KOPT-K1 (cell line): ENCODE data around the gene SLC44A3.

ENCODE experiments used
- H3K27ac ChIP-seq: fragments of 200-600 bp; sonication (generic); 2 replicates; pipeline ENCODE4 v1.5.1; 2016; ENCODE audit warnings: antibody characterized with exemption, mild to moderate bottlenecking, low read depth, low read length; ENCODE audit not compliant: poor library complexity, severe bottlenecking
- H3K36me3 ChIP-seq: fragments of 200-600 bp; sonication (generic); 2 replicates; pipeline ENCODE4 v1.5.1; 2017; ENCODE audit warnings: antibody characterized with exemption, mild to moderate bottlenecking, low read length, moderate library complexity; ENCODE audit not compliant: insufficient read depth
- H3K9me3 ChIP-seq: fragments of 200-600 bp; sonication (generic); 2 replicates; pipeline ENCODE4 v1.5.1; 2017; ENCODE audit warnings: antibody characterized with exemption, low read length, mild to moderate bottlenecking; ENCODE audit not compliant: insufficient read depth, poor library complexity, severe bottlenecking

Gene SLC44A3

GRCh38 chr1:94840808-94841207 lies 20.7 kb downstream of the SLC44A3 start:
- Histone ChIP-seq H3K9me3 (no peaks in the 10 kb centered on the region), H3K27ac (no peak overlapping the region), H3K36me3 (no peaks in the 10 kb centered on the region)

- H3K27ac ChIP-seq = peak overlapping the region; percentile 32
- no peaks in the 10 kb centered on the region for H3K36me3 ChIP-seq
- no peaks in the 10 kb centered on the region for H3K9me3 ChIP-seq
Observed at GRCh38 chr1:94843430-94843829, 23.3 kb downstream of the SLC44A3 start.

GRCh38 chr1:94843846-94844245 lies 23.7 kb downstream of the SLC44A3 start:
- no peaks in the 10 kb centered on the region for H3K9me3 ChIP-seq
- no peak overlapping the region for H3K27ac ChIP-seq
- no peaks in the 10 kb centered on the region for H3K36me3 ChIP-seq

- Histone ChIP-seq H3K9me3 (no peaks in the 10 kb centered on the region), H3K27ac (no peak overlapping the region), H3K36me3 (no peaks in the 10 kb centered on the region)
Observed at GRCh38 chr1:94846308-94846707, 26.2 kb downstream of the SLC44A3 start.

- Histone ChIP-seq H3K36me3 (no peaks in the 10 kb centered on the region), H3K27ac (no peak overlapping the region), H3K9me3 (no peaks in the 10 kb centered on the region)
Observed at GRCh38 chr1:94851571-94851970, 31.4 kb downstream of the SLC44A3 start.

- no peak overlapping the region for H3K27ac ChIP-seq
- H3K9me3 ChIP-seq = no peaks in the 10 kb centered on the region
- H3K36me3 ChIP-seq = no peaks in the 10 kb centered on the region
Observed at GRCh38 chr1:94852788-94853187, 32.6 kb downstream of the SLC44A3 start.

GRCh38 chr1:94854458-94855306 lies 34.5 kb downstream of the SLC44A3 start:
- Histone ChIP-seq H3K36me3 (no peaks in the 10 kb centered on the region), H3K27ac (peak overlapping the region; percentile 27), H3K9me3 (no peaks in the 10 kb centered on the region)

GRCh38 chr1:94855307-94855700 lies 35.1 kb downstream of the SLC44A3 start:
- Histone ChIP-seq H3K9me3 (no peaks in the 10 kb centered on the region), H3K36me3 (no peaks in the 10 kb centered on the region), H3K27ac (no peak overlapping the region)

- Histone ChIP-seq H3K27ac (no peak overlapping the region), H3K36me3 (no peaks in the 10 kb centered on the region), H3K9me3 (no peaks in the 10 kb centered on the region)
Observed at GRCh38 chr1:94856004-94856403, 35.8 kb downstream of the SLC44A3 start.

- H3K36me3 ChIP-seq = no peaks in the 10 kb centered on the region
- H3K9me3 ChIP-seq = no peaks in the 10 kb centered on the region
- no peak overlapping the region for H3K27ac ChIP-seq
Observed at GRCh38 chr1:94856868-94857267, 36.7 kb downstream of the SLC44A3 start.

GRCh38 chr1:94858276-94858675 lies 38.1 kb downstream of the SLC44A3 start:
- no peak overlapping the region for H3K27ac ChIP-seq
- no peaks in the 10 kb centered on the region for H3K36me3 ChIP-seq
- H3K9me3 ChIP-seq = no peaks in the 10 kb centered on the region

GRCh38 chr1:94859174-94859573 lies 39.0 kb downstream of the SLC44A3 start:
- Histone ChIP-seq H3K9me3 (no peaks in the 10 kb centered on the region), H3K36me3 (no peaks in the 10 kb centered on the region), H3K27ac (no peak overlapping the region)

- Histone ChIP-seq H3K36me3 (no peaks in the 10 kb centered on the region), H3K27ac (no peak overlapping the region)
Observed at GRCh38 chr1:94862718-94863117, 42.6 kb downstream of the SLC44A3 start.

GRCh38 chr1:94863297-94863911 lies 43.2 kb downstream of the SLC44A3 start:
- no peak overlapping the region for H3K27ac ChIP-seq
- H3K9me3 ChIP-seq = no peaks in the 10 kb centered on the region
- H3K36me3 ChIP-seq = no peaks in the 10 kb centered on the region

More at GRCh38 chr1:94862718-94863117, 42.6 kb downstream of the SLC44A3 start:
- no peaks in the 10 kb centered on the region for H3K9me3 ChIP-seq

- no peak overlapping the region for H3K27ac ChIP-seq
- no peaks in the 10 kb centered on the region for H3K9me3 ChIP-seq
- no peaks in the 10 kb centered on the region for H3K36me3 ChIP-seq
Observed at GRCh38 chr1:94863919-94864318, 43.8 kb downstream of the SLC44A3 start.

GRCh38 chr1:94864821-94865220 lies 44.7 kb downstream of the SLC44A3 start:
- Histone ChIP-seq H3K27ac (no peak overlapping the region), H3K9me3 (no peaks in the 10 kb centered on the region), H3K36me3 (no peaks in the 10 kb centered on the region)
